NCI-H2171 treated with DMSO at 0.1 percent for 48 hours (cell line): ENCODE measurements around the gene JAG2.

ENCODE experiments used
- DNase-seq: peaks from one replicate; lab custom pipeline; 2025; lab: John Stamatoyannopoulos, UW

Gene JAG2

DNA sequence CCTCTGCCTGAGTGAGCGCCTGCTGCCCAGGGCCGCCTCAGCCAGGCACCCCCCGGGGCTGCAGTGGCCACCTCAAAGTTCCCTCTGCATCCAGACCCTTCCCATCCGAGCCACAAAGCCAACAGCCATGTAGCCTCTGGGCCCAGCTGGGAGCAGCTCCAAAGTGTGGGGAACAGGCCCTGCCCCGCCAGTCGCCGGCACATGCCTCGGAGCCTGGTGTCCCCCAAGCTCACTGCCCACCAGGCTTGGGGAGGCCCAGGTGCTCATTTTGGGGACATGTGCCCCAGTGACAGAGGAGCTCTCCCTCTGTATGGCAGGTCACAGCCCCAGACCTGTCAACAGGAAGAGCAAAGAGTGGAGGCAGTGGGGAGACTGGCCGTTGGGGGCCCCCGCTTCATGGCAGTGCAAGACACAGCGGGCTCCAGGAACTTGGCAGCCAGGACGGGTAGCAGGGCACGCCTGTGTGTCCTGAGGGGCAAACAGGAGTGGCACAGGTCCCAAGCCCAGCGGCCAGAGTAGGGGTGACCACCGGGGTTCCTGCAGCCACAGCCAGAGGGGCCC is 29.9 kb downstream of the JAG2 start:
- no peak for DNase-seq

DNA sequence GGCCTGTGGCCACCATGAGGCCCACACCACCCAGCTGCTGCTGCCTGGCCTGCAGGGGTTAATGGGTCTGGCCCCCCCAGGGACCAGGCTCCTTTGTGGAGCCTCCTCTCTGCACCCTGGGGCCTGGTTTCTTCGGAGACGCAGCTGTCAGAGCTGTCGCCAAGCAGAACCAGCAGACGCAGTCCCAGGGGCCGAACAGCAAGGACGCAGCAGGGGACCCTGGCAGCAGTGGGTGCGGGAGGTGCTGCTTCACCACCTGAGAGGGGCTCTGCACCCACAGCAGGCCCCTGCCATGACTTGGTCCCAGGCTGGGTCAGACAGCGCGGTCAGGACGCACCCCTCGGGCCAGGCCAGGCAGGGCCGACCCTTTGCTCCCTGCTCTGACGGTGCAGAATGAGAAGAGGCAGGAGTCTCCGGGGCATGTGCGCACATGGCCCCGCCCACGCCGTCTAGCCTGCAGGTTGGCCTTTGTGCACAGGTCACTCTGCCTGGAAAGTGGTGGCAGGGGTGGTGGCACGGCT is 30.5 kb downstream of the JAG2 start:
- no peak for DNase-seq

DNA sequence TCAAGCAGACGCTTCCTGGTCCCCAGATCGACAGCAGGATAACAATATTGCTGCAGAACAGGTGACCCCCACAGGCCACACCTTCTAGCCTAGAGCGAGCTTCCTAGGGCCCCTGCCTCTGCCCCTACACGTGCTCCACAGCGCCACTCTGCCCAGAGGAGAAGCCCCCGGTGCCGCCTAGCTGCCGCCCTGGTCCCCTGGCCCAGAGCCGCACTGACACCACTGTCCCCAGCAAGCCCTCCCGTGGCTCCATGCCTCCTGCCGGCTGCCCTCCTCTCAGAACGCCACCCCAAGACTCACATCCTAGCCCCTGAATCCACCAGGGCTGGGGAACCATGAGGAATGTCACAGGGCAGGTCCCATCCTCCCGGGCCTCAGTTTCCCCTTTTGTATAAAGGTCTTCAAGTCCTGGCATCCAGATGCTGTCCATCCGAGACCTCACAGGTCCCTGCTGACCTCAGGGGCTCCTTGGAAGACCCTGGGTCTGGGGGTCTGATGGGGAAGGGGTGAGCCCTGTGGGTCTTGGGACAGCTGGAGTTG is 31.0 kb downstream of the JAG2 start:
- no peak for DNase-seq

DNA sequence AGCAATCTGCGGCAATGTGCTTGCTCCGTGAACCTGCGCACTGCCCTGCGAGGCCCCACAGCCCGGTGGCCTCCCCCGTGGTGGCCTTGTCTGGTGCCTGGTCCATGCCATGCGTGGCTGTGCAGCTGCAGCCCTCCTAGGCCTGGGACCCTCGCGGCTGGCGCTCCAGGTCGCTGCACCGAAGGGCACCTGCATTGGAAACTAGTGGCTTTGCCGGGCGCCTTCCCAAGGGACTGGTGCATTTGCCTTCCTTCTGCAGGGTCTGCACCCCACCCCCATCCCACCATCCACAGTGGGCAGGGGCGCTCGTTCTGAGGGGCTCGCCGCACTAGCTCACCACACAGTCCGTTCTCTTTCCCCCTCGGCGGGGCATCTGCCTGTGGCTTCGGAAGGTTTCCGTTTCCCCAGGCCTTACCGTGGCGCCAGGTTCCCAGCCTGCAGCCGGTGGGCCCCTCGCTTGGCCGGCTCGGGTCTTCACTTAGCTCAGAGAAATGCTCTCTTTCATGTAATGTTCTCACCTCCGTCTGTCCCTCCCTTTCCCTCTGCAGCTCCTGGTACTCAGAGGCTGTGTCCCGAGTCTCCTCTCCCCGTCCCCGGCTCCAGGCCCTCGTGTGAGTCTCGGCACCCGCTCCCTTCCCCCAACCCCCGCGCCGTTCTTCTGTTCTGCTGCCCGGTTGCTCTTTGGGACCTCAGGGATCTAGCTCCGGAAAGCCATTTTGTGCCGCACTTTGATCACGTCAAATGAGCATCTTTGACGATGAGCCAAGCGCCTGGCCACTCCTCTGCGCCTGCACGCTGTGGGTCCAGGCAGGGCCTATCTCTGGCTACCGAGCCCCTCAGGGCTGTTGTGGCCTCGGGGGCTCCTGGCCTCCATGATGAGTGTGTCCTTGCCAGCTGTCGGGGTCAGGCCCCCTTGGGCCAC is 31.9 kb downstream of the JAG2 start:
- DNase-seq, result no peak

DNA sequence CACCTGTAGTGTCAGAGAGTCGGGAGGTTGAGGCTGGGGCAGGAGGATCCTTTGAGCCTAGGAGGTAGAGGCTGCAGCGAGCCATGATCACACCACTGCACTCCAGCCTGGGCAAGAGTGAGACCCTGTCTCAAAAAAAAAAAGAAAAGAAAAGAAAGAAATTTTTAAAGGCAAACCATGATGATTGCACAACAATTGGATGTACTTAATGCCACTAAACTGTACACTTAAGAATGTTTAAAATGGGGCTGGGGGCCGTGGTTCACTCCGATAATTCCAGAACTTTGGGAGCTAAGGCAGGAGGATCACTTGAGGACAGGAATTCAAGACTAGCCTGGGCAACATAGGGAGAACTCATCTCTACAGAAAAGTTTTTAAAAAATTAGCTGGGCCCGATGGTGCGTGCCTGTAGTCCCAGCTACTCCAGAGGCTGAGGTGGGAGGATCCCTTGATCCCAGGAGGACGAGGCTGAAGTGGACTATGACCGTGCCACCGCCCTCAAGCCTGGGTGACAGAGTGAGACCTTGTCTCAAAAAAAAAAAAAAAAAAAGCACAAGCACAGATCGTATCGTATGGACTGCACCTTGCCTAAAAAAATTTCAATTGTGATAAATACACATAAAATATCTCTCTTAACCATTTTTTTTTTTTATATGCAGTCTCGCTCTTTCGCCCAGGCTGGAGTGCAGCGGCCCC is 32.7 kb downstream of the JAG2 start:
- no peak for DNase-seq

DNA sequence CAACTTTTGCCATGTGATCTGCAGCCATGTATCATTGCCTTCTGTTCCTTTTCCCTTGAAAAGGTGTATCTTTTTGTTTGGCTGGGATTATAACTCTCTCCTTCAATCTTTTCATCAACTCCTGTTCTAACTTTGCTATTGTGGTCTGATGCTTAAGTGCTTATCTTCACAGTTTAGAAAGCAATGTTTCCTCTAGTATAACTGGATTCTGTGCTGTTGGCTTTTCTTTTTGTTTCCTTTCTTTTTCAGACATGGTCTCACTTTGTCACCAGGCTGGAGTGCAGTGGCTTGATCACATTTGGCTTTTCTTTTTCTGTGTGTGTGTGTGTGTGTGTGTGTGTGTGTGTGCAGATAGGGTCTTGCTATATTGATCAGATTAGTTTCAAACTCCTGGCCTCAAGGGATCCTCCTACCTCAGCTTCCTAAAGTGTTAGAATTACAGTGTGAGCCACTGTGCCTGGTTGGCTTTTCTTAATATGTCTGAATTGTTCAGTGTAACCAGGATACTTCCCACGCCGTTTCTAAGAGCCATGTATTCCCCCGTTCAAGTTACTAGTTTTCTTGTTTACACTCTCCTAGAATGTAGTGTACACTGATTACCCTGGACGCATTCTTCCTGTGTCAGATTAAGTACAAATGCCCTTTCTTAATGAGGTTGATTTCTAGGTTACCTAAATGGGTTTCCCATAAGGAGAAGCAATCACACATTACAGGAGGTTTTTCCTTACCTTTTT is 35.5 kb downstream of the JAG2 start:
- DNase-seq, result no peak

DNA sequence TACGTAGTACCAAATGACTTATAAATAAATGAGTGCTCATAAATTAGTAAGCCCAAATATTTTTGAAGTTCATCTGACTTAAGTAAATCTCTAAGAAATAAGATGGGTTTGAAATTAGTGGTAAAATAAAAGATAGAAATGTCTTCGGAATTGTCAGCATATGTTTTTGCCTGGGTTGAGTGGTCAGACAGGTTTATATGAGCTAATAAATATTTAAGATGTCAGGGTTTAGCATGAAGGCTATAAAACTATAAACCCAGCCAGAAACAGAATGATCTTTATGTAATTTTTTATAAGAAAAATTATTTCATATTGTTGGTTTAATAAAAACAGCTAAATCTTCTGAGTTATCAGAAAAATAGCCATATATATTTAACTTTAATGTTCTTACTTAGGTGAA is 37.3 kb downstream of the JAG2 start:
- peak; percentile 14 for DNase-seq

DNA sequence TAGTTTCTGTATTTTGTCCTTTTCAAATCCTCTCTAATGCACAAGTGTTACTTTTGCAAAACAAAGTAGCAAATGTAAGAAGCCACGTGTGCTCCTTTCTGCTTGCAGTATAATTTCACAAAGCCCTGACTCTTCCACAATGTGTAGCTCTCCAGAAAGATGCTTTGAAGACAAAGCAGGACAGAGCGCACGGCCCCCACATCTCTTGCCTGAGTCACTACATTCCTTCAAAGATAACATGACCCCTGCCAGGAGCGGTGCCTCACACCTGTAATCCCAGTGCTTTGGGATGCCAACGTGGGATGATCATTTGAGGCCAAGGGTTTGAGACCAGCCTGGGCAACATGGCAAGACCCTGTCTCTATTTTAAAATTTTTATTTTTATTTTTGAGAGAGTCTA is 40.5 kb downstream of the JAG2 start:
- DNase-seq, result no peak

DNA sequence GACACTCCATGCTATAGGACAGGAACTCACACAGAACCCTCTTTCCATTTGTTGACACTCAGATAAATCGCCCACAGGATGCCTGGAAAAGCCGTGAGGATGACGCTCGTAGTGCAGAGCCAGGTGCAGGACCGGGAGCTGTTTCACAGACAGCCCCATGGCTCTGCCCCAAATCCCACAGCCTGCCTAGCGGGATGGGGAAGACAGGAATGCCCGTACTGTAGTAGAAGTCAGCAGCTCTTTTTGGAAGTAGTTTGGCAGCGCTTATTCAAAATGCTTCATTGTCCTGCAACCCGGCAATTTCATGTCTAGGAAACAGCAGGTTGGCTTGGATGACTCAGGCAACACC is 41.6 kb downstream of the JAG2 start:
- no peak for DNase-seq

DNA sequence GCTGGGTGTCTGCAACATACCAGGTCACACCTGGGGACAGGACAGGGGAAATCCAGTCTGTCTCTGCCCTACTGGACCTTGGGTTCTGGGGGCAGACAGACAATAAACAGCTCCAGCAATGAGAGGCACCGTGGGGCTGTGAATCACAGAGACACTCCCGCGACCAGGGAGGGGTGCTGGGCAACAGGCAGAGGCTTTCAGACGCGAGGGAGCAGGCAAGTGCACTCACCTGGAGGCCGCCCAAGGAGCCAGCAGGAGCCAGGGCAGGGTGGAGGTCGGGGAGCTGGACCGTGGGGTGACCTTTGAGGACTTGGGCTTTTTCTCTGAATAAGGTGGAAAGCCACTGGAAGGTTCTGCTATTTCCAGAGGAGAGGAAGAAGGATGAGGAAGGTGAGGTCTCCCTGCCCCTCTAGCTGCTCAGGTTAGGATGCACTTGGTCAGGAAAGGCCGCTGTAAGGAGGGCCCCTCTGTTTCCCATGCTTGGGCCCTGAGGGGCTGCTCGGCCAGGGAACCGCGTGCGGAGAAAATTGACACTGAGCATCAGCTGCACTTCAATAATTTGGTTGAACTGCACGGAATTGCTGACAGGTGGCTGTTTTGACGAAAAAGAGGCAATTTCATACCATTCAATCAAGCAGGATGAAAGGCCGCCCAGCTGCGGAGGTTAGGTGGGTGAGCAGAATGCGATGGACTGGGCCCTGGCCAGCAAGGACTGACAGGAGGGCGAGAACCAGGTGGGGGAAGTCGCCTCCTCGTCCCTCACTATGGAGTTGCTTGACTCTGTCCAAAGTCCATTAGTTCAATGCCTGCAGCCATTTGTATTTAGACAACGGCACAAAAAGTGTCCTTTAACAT is 42.2 kb downstream of the JAG2 start:
- no peak for DNase-seq

DNA sequence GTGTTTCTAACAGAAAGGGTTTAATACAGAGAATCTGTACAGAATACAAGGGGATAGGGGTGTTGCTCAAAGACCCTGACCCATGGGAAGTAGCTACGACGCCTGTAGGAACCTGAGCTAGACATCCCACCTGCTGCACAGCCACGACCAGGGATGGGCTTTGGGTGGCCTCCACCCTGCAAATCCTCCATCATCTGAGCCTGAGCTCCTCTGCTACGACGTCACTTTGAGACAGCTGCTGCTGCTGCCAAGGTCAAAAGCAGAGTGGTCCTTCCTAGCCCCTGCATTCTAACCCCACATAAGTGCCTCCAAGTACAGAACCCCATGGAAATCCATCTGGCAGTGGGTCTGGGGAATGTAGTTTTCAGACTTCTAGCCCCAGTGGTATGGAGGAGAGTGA is 43.8 kb downstream of the JAG2 start:
- DNase-seq, result no peak

DNA sequence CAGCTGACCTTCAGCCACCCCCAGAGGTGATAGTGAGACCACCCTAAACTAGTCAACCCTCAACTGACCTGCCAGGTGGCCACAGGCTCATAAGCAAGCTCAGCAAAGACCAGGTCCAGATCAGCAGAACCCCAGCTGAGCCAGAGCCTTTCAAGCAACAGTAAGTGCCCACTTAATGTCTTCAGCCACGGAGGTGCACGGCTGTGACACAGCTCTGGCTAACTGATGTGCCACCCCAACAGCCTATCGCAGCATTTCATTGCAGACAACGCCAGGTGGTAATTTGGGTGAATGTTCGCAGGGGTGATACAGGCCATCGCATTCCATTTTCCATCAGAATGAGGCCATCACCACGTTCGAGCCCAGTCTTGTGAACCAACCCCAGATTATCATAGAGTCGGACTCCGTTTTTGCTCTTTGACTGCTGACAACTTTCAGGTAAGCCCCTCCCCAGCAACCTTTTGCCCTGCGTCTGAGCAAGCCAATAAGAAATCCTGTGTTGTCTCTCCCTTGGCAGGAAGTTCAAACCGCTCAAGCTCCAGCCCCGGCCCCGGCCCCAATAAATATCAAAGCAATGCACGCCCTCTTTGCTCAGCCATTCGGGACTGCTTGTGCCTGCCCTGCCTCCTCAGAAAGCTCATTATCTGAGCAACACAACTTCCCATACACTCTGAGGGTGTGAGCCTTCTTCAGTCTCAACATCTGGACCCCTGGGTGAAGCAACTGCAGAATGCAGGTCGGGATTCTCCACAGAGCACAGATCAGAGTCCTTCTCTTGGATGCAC is 44.4 kb downstream of the JAG2 start:
- DNase-seq, result no peak

DNA sequence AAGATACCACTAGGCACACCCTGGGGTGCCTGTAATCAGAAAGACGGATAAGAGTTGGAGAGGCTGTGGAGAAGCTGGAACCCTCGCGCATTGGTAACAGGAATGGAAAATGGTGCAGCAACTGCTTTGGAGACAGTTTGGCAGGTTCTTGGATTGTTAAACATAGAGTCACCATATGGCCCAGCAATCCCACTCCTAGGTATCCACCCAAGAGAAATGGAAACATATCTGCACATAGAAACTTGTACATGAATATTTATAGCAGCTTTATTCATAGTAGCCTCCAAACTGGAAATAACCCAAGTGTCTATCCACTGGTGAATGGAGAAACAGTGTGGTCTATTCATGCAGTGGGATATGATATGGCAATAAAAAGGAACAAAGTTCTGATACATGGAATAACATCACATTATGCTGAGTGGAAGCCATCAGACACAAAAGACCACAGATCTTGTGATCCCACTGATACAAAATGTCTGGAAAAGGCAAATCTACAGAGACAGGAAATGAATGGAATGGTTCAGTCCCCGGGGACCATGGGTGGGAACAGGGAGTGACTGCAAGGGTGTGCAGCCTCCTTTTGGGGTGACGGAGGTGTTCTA is 45.4 kb downstream of the JAG2 start:
- no peak for DNase-seq

DNA sequence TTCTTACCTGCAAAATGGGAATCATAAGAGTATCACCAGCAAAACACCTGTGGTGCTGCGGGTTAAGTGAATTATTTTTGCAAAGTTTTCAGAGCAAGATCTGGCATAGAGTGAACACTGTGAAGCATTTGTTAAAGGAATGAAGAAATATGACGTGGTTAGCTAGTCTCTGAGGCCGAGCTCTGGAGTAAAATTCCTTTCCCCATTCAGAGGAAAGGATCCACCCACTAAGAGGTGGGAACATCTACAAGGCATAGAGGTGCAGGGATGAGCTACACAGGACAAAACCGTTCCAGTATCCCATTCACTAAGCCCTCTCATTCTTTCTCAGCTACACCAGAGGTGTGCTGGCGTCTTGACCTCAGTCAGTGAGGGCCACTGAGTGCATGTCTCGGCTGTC is 48.5 kb downstream of the JAG2 start:
- no peak for DNase-seq

DNA sequence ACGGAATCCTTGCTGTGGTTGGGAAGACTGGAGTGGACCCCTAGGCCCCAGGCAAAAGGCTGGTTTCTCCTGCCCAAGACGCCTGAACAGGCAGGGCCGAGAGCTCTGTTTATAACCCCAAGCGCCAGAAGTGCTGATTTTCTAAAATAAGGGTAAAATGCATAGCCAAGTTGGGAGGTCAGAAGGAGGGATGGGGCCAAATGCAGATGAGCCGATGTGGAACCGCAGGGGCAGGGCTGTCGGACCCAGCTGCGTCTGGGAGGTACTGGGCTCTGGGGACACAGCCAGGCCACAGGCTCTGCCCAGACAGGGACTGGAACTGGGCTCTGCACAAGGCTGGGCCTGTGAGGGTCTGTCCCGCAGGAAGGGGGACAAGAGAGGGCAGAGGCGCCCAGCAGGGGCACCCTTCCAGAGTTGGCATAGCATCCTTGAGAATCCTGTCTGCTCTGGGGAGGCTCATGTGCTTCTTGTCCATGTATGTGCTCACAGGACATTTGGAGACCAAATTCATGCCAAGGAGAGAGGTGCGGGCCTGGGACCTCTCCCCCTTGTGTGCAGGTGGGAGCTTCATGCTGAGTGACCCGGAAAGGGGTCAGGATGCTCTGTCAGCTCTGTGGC is 49.1 kb downstream of the JAG2 start:
- no peak for DNase-seq

DNA sequence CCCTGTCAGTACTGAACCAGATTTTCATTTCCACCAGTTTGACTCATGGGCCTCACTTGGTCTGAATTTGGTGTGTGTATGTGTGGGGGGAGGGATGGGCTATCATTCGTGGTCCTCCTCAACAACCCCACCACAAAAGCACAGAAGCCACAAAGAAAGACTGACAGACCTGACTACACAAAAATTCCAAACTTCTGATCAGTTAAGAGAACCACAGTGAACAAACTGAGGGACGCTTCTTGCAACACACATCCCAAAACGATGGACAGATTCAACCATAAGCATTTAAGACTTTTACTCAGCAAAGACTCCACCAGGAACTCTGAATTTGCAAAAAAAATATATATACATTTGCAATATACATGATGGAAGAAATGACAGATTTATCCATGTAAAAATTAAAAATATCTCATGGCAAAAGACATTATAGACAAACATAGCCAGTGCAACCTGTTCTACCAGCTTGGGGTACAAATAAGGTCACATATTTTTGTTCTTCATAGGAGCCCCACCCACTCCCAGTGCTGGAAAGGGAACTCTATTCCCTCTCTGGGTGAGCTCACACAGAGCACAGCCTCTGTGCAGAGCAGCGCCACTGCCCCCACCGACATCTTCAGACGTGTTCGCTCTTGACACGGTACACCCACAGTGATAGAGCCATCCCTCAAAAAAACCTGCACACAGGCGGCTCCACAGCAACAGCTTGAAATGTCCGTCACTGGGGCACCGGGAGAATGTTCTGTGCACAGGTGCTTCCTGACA is 49.7 kb downstream of the JAG2 start:
- no peak for DNase-seq

DNA sequence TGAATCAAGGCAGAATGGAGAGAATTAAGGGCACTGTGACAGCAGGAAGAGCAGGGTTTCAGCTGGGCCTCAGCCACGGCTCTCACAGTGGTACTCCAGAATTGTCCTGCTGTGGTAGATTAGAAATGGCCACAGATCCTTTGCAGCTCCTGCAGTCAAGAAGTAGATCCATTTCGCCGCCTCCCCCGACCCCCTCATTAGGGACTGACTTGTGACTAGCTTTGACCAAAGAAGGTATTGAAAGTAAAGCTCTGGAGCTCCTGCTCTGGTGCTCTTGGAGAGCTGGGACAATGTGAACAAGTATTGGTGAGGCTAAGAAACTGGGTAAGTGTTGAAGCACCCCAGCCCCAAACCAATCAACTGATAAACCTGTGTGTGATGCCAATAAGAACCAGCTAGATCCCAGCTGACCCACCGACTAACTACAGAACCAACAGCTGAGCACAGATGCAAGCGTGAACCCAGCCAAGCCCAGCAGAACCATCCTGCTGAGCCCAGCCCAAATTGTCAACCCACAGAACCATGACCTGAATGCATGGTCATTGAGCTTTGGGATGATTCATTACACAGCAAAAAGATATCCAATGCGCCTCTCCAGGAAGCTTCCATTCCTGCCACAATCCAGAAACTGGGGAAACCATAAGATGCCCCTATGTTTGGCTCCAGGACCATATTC is 50.7 kb downstream of the JAG2 start:
- no peak for DNase-seq

DNA sequence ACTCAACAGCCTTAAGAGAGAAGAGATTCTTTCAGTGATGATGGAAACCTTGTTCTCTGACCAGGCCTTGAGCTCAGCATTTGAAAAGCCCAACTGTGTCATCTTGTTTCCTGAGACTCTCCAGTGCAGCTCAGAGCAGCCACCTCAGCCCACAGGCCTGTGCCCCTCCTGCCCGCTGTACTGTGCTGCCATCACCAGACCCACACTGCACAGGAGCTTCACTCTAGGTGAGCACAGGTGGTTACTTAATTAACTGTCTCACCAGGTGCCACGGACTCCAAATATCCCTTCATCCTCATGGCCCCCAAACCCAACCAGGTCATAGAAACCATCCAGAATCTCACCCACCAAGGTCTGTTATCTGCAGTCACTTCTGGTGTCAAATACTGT is 51.3 kb downstream of the JAG2 start:
- no peak for DNase-seq
